ENCODE data around the gene ETNPPL.

The ETNPPL gene

DNA sequence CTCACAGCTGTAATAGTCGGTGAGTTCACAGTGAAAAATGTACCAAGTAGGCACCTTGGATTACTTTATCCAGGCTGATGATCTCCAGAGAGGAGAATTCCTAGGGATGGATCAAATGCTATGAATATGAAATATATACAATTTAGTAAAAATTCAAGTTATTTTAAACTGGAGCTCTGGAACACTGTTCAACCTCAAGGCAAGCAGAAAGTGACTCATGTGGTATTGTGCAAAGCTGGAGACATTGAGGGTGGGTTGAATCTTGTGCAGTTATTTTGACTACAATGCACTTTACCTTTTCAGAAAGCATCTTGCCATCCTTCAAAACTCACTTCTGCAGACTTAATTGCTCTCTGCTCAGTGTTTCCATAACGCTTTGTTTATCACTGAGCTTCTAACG lies 69.0 kb downstream of the ETNPPL start:
- WGBS (ENCODE audit: insufficient coverage) = 100% methylated on average over 3 of the region's 3 CpGs
- ChIA-PET POLR2A (no interaction called here), CTCF (interaction anchor here (1.2 to 1.8 kb wide), 2 partner anchors 9 to 11 kb away, joined by 3 to 7 read pairs; no protein-coding TSS in a partner anchor)
- H3K4me3 ChIP-seq (ENCODE audit: control insufficient read depth in 1 of 7, extremely low read depth in 1 of 7, insufficient read depth in 4 of 7, low read depth in 2 of 7, low read length in 6 of 7) = no peak overlapping the region
- H3K27me3 ChIP-seq (replicated peaks in 2 of 5; ENCODE audit: control insufficient read depth in 4 of 5, insufficient read depth in 5 of 5, low read length in 4 of 5) = peaks cover 0 to 71% (median 20%) of the 10 kb centered on the region in 5 experiments
- no peaks in the 10 kb centered on the region for H3K4me1 ChIP-seq (ENCODE audit: control extremely low read depth in 1 of 4, control insufficient read depth in 4 of 4, insufficient read depth in 4 of 4, low read length in 3 of 4)
- no peak for DNase-seq
- H3K36me3 ChIP-seq (ENCODE audit: control insufficient read depth in 4 of 4, insufficient read depth in 4 of 4, low read length in 3 of 4) = no peaks in the 10 kb centered on the region
- H3K27ac ChIP-seq (ENCODE audit: insufficient read depth in 1 of 2, low read depth in 1 of 2, low read length in 2 of 2, poor library complexity in 1 of 2, severe bottlenecking in 2 of 2) = no peak overlapping the region
- peaks cover 0 to 6% (median 0%) of the 10 kb centered on the region in 5 experiments for H3K9me3 ChIP-seq (ENCODE audit: control extremely low read depth in 1 of 5, control insufficient read depth in 4 of 5, insufficient read depth in 2 of 5, low read depth in 1 of 5, low read length in 4 of 5)

DNA sequence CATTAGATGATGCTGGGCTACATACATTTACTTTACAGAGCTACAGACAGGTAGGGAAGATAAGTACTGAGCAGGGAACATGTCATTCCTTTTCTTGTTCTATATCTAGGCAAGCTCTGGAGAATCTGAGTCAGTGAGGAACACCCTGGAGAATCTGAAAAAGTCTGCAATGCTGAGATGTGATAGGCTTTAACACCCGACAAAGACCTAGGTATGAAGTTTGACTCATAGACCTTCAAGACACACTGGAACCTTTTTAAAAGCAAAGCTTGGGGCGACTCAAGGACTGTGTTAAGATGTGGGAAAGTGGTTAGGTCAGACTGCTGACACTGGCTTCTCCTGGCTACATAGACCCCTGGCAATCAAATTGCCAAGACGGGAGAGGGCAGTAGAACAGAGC lies 69.6 kb downstream of the ETNPPL start:
- H3K9me3 ChIP-seq (ENCODE audit: control extremely low read depth in 1 of 5, control insufficient read depth in 4 of 5, insufficient read depth in 2 of 5, low read depth in 1 of 5, low read length in 4 of 5) = peaks cover 0 to 8% (median 0%) of the 10 kb centered on the region in 5 experiments
- no peaks in the 10 kb centered on the region for H3K36me3 ChIP-seq (ENCODE audit: control insufficient read depth in 4 of 4, insufficient read depth in 4 of 4, low read length in 3 of 4)
- H3K4me3 ChIP-seq (ENCODE audit: control insufficient read depth in 1 of 7, extremely low read depth in 1 of 7, insufficient read depth in 4 of 7, low read depth in 2 of 7, low read length in 6 of 7) = no peak overlapping the region
- peaks cover 0 to 69% (median 16%) of the 10 kb centered on the region in 5 experiments for H3K27me3 ChIP-seq (replicated peaks in 2 of 5; ENCODE audit: control insufficient read depth in 4 of 5, insufficient read depth in 5 of 5, low read length in 4 of 5)
- 100% methylated on average over 3 of the region's 3 CpGs for WGBS (ENCODE audit: insufficient coverage)
- H3K27ac ChIP-seq (ENCODE audit: insufficient read depth in 1 of 2, low read depth in 1 of 2, low read length in 2 of 2, poor library complexity in 1 of 2, severe bottlenecking in 2 of 2) = no peak overlapping the region
- DNase-seq = no peak
- ChIA-PET CTCF (interaction anchor here (1.2 to 1.8 kb wide), 2 partner anchors 9 to 11 kb away, joined by 3 to 7 read pairs; no protein-coding TSS in a partner anchor), POLR2A (no interaction called here)
- no peaks in the 10 kb centered on the region for H3K4me1 ChIP-seq (ENCODE audit: control extremely low read depth in 1 of 4, control insufficient read depth in 4 of 4, insufficient read depth in 4 of 4, low read length in 3 of 4)

All from common myeloid progenitor, CD34-positive (primary cell).